GM19240 (cell line): ENCODE results near the gene SHB.
"Not testable (repeated sequence)": the region's sequence is repeated elsewhere in the genome, so short reads cannot be mapped to it uniquely, and the experiment has no call there.

Source experiments
- DNase-seq: peaks from one replicate; pipeline ENCODE4 v3.0.0; 2011; ENCODE audit warnings: low spot score; ENCODE audit not compliant: insufficient read length

SHB gene

GRCh38 chr9:37971108-37971459 lies 97.9 kb downstream of the SHB start:
- DNase-seq, result no peak

DNA sequence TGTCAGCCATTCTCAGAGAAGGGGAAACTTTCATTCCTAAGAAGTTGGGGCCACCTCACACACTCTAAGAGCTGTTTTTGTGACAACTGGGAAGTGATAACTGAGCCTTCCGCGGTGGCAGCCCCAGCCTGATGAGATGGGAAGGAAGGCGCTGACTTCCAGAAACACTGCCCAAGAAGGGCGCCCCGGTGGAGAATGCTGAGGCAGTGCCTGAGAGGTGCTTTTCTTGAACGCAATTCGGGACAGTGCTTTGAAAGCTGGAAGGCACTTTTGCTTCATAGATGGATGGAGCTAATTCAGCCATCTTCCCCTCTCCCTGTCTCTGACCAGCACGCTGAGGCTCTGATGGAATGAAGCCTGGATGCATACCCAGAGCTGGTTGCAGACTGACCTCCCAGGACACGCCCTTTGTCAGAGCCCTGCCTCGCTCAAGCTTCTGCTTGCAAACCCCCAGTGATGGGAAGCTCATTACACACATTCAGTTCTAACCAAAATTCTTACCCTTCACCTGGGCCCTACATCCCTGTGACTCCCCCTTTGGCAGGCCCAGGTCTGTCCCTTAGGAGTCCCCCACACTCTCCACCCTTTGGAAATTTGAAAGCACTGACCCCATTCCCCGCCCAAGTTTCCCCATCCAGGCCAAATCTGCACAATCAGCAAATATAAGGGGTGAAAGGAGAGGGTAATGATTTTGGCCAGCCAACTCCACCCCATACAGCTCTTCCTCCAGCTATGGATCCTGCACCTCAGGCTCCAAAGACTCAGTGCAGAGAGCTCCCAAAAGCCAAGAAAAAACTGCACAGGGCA lies 98.5 kb downstream of the SHB start:
- no peak for DNase-seq

DNA sequence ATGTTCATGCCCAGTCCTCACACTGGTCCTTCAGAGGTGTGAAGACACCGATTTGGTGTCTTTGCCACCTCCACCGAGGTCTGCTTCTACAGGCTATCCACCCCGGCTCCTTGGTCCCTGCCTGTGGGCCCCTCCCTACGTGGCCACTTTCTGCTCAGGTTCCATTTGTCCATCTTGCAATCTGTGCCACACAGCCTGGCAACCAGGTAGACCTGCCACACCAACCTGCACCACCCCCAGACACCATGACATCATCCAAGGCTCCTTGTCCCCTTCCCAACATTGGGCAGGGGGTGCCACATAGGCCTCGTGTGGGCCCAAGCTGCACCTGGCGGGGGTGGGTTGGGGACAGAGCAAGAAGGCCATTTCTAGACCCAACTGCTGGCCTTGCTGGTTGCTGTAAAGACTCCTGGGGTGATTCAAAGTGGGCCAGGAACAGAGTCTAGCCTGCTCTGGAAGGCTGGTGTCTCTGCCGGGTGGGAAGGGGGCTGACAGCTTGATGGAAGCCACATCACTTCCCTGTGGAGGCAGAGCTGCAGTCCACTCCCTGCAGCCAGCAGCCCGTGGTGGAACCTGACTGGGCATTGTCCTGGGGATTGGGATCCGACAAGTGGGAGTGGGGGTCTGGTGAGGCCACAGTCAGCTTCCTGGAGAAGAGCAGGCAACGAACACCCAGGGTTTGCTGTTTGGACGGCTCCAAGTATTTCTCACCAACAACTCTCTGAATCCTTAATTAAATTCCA lies 99.3 kb downstream of the SHB start:
- no peak for DNase-seq

DNA sequence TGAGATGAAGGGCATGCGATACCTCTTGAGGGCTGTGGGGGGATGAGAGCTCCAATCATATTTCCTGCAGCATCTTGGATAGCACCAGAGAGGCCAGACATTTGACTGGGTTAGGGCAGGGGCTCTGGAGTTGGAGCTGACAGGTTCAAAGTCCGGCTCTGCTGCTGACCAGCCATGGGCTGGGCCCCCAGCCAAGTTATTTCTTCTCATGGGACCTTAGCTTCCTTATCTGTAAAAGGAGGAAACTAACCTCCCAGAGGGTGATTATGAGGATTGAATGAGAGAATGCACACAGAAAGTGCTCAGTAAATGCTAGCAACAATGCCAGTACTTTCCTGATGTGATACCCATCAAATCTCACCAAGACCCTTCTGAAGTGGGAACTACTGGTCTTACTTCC lies 99.9 kb downstream of the SHB start:
- no peak for DNase-seq

DNA sequence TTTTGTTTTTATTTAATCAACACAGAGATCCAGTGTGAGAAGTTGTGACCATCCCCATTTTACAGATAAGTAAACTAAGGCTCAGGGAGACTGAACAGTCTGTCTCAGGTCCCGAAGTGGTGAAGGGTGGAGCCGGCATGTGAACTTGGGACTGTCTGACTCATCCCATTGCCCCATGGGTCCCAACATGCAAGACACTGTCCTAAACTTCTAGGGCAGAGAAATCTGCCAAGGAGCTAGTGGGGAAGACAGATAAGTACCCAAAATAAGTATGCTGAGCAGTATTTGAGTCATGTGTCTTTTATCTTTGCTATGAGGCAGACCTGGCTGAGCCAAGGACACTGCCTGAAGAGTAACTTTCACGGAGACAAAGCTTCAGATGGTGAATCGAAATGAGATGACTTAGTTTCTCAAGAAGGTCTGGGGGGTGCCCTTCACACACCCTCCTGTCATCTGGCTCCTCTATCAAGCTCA lies 100.8 kb downstream of the SHB start:
- no peak for DNase-seq

DNA sequence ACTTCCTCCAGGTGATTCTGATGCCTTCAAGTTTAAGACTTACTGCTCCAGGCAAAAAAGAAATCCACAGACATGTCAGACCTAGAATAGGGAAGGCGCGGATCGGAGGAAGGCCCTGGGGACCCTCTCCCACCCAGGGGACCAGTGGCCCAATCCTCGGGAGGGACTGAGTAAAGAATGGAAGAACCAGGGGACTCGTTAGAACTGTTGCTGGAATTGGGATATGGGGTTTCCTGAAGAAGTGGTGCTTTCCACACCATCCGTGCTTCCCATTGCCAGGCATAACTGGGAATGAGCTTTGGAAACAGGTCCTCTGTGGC lies 101.3 kb downstream of the SHB start:
- no peak for DNase-seq

DNA sequence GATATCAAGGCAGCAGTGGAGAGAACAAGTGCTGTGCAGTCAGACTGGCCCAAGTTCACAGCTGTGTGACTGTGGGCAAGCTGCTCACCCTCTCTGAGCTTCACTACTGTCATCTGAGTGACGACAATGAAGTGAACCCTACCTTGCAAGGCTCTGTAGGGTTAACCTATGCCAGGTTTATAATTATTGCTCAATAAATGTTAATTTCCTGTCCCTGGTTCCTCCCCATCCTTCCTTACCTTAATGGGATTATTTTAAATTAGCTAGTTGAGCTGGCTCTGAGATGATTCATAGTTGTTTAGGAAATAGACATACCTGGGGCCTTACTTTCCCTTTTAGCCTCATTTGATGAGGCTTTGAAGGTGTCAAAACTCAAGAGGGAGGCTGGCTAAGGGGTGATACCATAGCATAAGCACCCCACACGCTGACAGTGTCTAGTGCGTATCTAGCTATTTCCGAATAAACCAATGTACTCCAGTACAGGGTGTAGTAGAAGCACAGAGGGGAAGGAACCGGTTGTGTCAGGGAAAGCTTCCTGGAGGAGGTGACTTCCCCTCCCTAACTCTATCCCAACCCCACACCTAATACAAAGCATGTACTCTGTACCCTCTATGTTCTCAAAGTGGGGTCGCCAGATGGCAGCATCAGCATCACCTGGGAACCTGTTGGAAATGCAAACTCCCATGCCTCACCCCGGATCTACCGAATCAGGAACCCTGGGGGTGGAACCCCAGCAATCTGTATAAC lies 101.8 kb downstream of the SHB start:
- no peak for DNase-seq

GRCh38 chr9:37966412-37967013 lies 102.5 kb downstream of the SHB start:
- no peak for DNase-seq

GRCh38 chr9:37965676-37966345 lies 103.2 kb downstream of the SHB start:
- not testable (repeated sequence) for DNase-seq

GRCh38 chr9:37965116-37965515 lies 103.9 kb downstream of the SHB start:
- DNase-seq, result no peak

DNA sequence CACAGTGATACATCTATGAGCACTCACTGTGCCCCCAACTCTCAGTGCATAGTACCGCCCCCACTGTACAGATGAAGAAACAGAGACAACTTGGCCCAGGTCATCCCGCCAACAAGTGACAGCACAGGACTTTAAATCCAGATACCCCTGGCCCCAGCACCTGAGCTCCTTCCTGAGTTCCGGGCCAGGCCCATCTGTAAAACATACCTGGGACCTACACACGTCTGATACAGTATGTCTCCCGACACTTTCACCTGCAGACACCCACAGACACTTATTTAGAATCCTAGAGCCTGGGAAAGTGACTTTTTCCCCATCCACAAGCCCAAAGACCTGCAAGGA lies 104.3 kb downstream of the SHB start:
- no peak for DNase-seq

- DNase-seq, result no peak
Measured at GRCh38 chr9:37963936-37964739, 104.9 kb downstream of the SHB start.

- DNase-seq, result no peak
Measured at GRCh38 chr9:37961351-37961750, 107.7 kb downstream of the SHB start.

DNA sequence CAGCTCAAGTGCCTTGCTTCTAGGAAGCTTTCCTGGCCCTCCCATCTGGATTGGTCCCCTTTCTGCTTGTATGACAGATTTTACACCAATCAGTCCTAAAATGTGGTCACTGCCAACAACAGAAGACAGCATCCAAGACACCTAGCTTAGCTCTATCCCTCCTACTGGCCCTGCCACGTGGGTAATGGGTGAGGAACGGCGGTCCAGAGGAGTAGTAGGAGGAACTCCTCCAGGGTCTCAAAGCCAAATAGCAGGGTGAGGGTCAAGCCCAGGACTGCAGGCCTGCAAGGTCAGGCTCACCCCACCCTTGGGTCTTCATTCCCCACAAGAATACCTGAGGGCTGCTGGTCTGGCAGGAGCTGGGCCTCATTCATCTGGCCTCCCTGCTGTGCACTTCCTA lies 108.4 kb downstream of the SHB start:
- DNase-seq, result no peak

GRCh38 chr9:37959976-37960375 lies 109.1 kb downstream of the SHB start:
- DNase-seq, result no peak

DNA sequence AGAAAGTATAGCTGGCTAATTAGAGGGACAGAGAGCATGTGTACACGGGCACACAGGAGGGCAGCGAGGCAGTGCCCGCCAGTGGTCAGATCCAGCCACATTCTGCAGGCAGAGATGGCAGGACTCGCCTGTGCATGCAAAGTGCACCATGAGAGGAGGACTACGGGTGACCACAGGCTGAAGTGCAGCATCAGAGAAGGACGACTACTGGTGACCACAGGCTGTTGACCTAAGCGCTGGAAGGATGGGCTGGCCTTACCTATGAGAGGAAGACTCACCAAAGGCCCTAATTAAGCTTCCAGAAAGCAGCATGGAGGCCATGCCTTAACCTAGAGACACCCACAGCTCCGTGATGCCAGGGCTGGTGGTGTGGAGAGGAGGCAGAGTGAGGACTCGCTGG lies 110.9 kb downstream of the SHB start:
- no peak for DNase-seq

- no peak for DNase-seq
Measured at GRCh38 chr9:37957664-37957953, 111.4 kb downstream of the SHB start.

- no peak for DNase-seq
Measured at GRCh38 chr9:37956904-37957663, 111.9 kb downstream of the SHB start.

- no peak for DNase-seq
Measured at GRCh38 chr9:37956423-37956820, 112.6 kb downstream of the SHB start.

DNA sequence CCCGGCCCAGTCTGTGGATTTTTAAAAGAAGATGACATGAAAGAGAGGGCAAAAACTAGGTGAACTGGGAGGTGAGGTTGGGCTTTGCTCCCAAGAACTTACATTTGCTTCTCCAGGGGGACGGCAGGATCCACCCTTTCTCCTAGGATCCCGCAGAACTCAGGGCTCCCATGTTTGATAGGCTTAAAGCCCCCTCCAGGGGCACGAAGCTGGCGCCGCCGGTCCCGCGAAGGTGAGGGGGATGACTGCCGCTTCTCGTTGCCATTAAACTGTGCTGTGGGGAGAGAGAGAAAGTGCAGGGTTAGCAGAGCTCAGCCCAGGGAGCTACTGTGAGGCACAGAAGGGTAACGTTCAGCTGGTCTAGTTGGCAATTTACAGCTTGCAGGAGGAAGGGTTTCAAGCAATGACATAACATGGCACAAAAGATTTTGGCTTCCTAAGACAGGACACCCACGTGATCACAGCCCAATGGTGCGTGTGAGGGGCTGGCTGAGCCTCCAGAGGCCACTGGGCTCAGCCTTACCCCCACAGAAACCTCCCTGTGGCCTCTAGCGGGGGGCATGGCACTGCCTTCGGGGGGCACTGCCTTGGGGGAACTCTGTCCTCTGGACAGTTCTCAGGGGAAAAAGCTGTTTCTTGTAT lies 113.1 kb downstream of the SHB start:
- no peak for DNase-seq
